BE2C (cell line): ENCODE measurements around the gene ANKLE2.

Experiments
- DNase-seq: peaks from one replicate; pipeline ENCODE4 v3.0.0-alpha.2; 2020
- H3K27me3 ChIP-seq: fragments of 250-450 bp; sonication (Bioruptor Pico); 2 replicates; pipeline ENCODE4 v1.5.1; 2020; ENCODE audit warnings: mild to moderate bottlenecking
- H3K36me3 ChIP-seq: fragments of 250-450 bp; sonication (Bioruptor Pico); 2 replicates; pipeline ENCODE4 v1.5.1; 2020; ENCODE audit warnings: mild to moderate bottlenecking
- H3K4me1 ChIP-seq: fragments of 250-450 bp; sonication (Bioruptor Pico); 2 replicates; pipeline ENCODE4 v1.5.1; 2020
- H3K4me3 ChIP-seq: 2 replicates; pipeline ENCODE4 v1.5.1; 2011; ENCODE audit warnings: low read depth, low read length
- H3K9me3 ChIP-seq: fragments of 250-450 bp; sonication (Bioruptor Pico); 2 replicates; pipeline ENCODE4 v1.5.1; 2020
- CTCF ChIP-seq: IDR thresholded peaks from 2 replicates; pipeline ENCODE4 v1.5.1; 2012; ENCODE audit warnings: mild to moderate bottlenecking, low read depth, low read length

ANKLE2 gene

DNA sequence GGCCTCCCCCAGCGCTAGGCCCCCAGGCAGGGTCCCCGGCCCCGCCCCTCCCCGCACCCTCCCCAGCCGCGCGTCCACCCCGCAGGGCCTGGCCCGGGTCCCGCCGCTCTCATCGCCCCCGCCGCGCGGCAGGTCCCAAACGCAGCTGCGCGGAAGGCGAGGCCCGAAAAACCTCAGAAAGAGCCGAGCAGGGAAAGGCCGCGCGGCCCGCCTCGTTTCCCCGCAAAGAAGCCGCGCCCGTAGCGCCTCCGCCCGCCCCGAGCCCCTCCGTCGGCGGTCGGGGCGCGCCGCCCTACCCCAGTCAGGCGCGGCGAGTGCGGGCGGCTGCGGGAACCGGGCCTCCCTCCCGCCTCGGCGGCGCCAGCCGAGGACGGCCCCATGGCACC is 74.8 kb downstream of the ANKLE2 start:
- peak overlapping the region; percentile 66 for H3K4me3 ChIP-seq
- no peaks in the 10 kb centered on the region for H3K9me3 ChIP-seq
- TF ChIP-seq CTCF: no peak
- H3K36me3 ChIP-seq: peaks cover 6% of the 10 kb centered on the region
- no peak for DNase-seq
- H3K4me1 ChIP-seq: no peaks in the 10 kb centered on the region
- H3K27me3 ChIP-seq: 0 out of 2 replicates have a peak, but pooled peaks cover 2% of the 10 kb centered on the region

GRCh38 chr12:132685400-132685799 is 76.2 kb downstream of the ANKLE2 start:
- no peak overlapping the region for H3K4me3 ChIP-seq
- TF ChIP-seq CTCF: no peak

DNA sequence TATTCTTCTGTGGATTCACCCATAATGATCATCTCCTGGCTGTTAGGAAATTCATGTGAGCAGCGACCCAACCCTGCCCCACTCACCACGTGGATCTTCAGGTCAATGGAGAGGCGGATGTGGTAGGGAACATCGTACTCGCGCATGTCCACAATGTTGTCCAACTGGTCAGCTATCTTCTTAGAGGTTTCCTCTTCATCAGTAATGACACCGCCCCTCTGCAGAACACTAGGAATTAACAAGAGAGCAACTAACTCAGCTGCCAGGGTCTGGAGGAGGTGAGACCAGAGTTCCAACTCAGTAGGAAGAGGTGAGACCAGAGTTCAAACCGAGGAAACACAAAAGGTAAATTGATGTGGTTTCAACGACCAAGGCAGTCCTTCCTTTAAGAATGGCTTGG is 84.1 kb downstream of the ANKLE2 start:
- no peak for DNase-seq
- Histone ChIP-seq H3K9me3 (no peaks in the 10 kb centered on the region), H3K27me3 (no peaks in the 10 kb centered on the region), H3K36me3 (peaks cover 55% of the 10 kb centered on the region), H3K4me1 (no peaks in the 10 kb centered on the region), H3K4me3 (no peak overlapping the region)
- no peak for TF ChIP-seq CTCF

More at GRCh38 chr12:132685400-132685799, 76.2 kb downstream of the ANKLE2 start:
- Histone ChIP-seq H3K4me1 (no peaks in the 10 kb centered on the region), H3K36me3 (peaks cover 3% of the 10 kb centered on the region; the same call in 1 of the 2 replicates), H3K27me3 (0 out of 2 replicates have a peak, but pooled peaks cover 2% of the 10 kb centered on the region), H3K9me3 (no peaks in the 10 kb centered on the region)
- no peak for DNase-seq

DNA sequence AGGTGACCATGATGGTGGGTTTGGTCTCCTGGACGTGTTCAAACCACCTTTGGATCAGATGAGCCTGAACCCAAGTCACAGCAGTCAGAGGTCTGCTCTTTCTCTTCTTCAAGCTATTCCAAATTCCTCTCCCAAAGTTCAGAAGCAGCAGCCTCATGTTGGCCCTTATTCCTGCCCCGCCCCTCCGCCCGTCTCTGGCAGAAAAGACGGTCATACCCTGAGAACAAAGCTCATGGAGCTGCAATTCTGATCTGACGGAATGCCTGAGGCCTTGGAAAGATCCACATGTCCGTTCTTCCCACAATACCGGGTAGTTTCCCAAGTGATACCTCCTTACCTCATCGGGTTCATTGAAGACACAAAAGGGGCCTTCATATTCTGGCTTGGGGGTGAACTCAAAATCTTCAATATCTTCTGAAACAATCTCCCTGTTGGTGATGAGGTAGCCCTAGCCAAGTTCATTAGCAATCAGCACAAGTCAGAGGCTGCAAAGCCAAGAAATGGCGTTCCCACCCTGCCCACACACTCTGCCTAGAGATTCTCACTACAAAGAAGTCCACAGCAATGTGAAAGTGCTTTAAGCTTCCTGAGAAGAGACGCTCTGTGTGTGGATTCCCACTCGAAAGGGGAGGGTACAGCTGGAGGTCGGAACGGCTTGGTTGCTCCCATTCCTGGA is 85.7 kb downstream of the ANKLE2 start:
- Histone ChIP-seq H3K27me3 (no peaks in the 10 kb centered on the region), H3K9me3 (no peaks in the 10 kb centered on the region), H3K4me3 (no peak overlapping the region), H3K4me1 (no peaks in the 10 kb centered on the region), H3K36me3 (peaks cover 64% of the 10 kb centered on the region)
- no peak for DNase-seq
- TF ChIP-seq CTCF: no peak
